Glutamatergic neuron (in vitro differentiated cells): ENCODE measurements around the gene DAW1. TPM values are rescaled to one million over a fixed set of nuclear protein-coding genes. Genes with fewer than 3 reads are reported as not detected.
A peak's percentile ranks its signal among the peaks of the same experiment; 100 is the strongest.

Experiments
- DNase-seq: peaks from one replicate; pipeline ENCODE4 v3.0.0; 2022
- H3K27ac Mint-ChIP-seq: one replicate; pipeline ENCODE4 v1.8.0; 2020; ENCODE audit warnings: mild to moderate bottlenecking, mixed read lengths, inconsistent platforms; ENCODE audit not compliant: unreplicated experiment
- H3K27me3 Mint-ChIP-seq: one replicate; pipeline ENCODE4 v1.8.0; 2020; ENCODE audit warnings: mild to moderate bottlenecking, moderate library complexity, mixed read lengths, inconsistent platforms; ENCODE audit not compliant: unreplicated experiment
- H3K36me3 Mint-ChIP-seq: one replicate; pipeline ENCODE4 v1.8.0; 2020; ENCODE audit warnings: mild to moderate bottlenecking, mixed read lengths, inconsistent platforms; ENCODE audit not compliant: unreplicated experiment
- H3K4me1 Mint-ChIP-seq: one replicate; pipeline ENCODE4 v1.8.0; 2020; ENCODE audit warnings: mild to moderate bottlenecking, low read depth, mixed read lengths, inconsistent platforms; ENCODE audit not compliant: unreplicated experiment
- H3K4me3 Mint-ChIP-seq: one replicate; pipeline ENCODE4 v1.8.0; 2020; ENCODE audit warnings: mild to moderate bottlenecking, mixed read lengths, inconsistent platforms; ENCODE audit not compliant: unreplicated experiment
- H3K9me3 Mint-ChIP-seq: one replicate; pipeline ENCODE4 v1.8.0; 2020; ENCODE audit warnings: mild to moderate bottlenecking, moderate library complexity, mixed read lengths, inconsistent platforms; ENCODE audit not compliant: unreplicated experiment
- CTCF ChIP-seq: fragments of 200-600 bp; sonication (generic); IDR thresholded peaks from one replicate; pipeline ENCODE4 v1.5.0; 2021; ENCODE audit not compliant: partially characterized antibody, unreplicated experiment
- total RNA-seq: library from RNA; stranded (reverse); fragmentation: NEBNext Ultra II Directional; extraction: Animal tissue kit (Norgen Biotek cat#: 25700); gene quantifications from one replicate; pipeline ENCODE4 v1.2.1, GENCODE V29; 2021; ENCODE audit not compliant: unreplicated experiment

DAW1 gene
- total RNA-seq, 1 donor from 2014 or later = not detected

GRCh38 chr2:227942965-227943364, 71.5 kb downstream of the DAW1 start:
- no peak overlapping the region for H3K27ac Mint-ChIP-seq
- no peaks in the 10 kb centered on the region for H3K27me3 Mint-ChIP-seq
- DNase-seq = no peak
- no peaks in the 10 kb centered on the region for H3K9me3 Mint-ChIP-seq
- no peak overlapping the region for H3K4me3 Mint-ChIP-seq
- H3K4me1 Mint-ChIP-seq = peaks cover 11% of the 10 kb centered on the region
- no peaks in the 10 kb centered on the region for H3K36me3 Mint-ChIP-seq
- TF ChIP-seq CTCF = no peak

GRCh38 chr2:227960317-227960716, 88.9 kb downstream of the DAW1 start:
- no peaks in the 10 kb centered on the region for H3K36me3 Mint-ChIP-seq
- H3K4me3 Mint-ChIP-seq = no peak overlapping the region
- H3K27me3 Mint-ChIP-seq = no peaks in the 10 kb centered on the region
- no peak overlapping the region for H3K27ac Mint-ChIP-seq
- no peak for TF ChIP-seq CTCF
- no peaks in the 10 kb centered on the region for H3K9me3 Mint-ChIP-seq
- no peak for DNase-seq
- H3K4me1 Mint-ChIP-seq = peaks cover 6% of the 10 kb centered on the region

GRCh38 chr2:227971619-227972230, 100.3 kb downstream of the DAW1 start:
- no peak for TF ChIP-seq CTCF
- H3K36me3 Mint-ChIP-seq = no peaks in the 10 kb centered on the region
- peak overlapping the region; percentile 85 for H3K27ac Mint-ChIP-seq
- peak overlapping the region; percentile 71 for H3K4me3 Mint-ChIP-seq
- peak; percentile 23 for DNase-seq
- peaks cover 1% of the 10 kb centered on the region for H3K27me3 Mint-ChIP-seq
- no peaks in the 10 kb centered on the region for H3K9me3 Mint-ChIP-seq
- peaks cover 34% of the 10 kb centered on the region for H3K4me1 Mint-ChIP-seq

GRCh38 chr2:227973241-227973640, 101.8 kb downstream of the DAW1 start:
- no peak for TF ChIP-seq CTCF
- H3K36me3 Mint-ChIP-seq = no peaks in the 10 kb centered on the region
- DNase-seq = no peak
- peaks cover 1% of the 10 kb centered on the region for H3K27me3 Mint-ChIP-seq
- no peak overlapping the region for H3K4me3 Mint-ChIP-seq
- H3K4me1 Mint-ChIP-seq = peaks cover 39% of the 10 kb centered on the region
- no peaks in the 10 kb centered on the region for H3K9me3 Mint-ChIP-seq
- no peak overlapping the region for H3K27ac Mint-ChIP-seq

Other genes starting within 250 kb of the DAW1 start
- not detected for gene SCYGR5, start 204.8 kb upstream of the DAW1 start, total RNA-seq
- 1.7 TPM for gene SLC19A3, start 153.6 kb upstream of the DAW1 start, total RNA-seq
- not detected for gene SCYGR6, start 146.9 kb upstream of the DAW1 start, total RNA-seq
- not detected for gene SCYGR7, start 143.3 kb upstream of the DAW1 start, total RNA-seq
- gene SCYGR8, start 125.7 kb upstream of the DAW1 start, total RNA-seq = not detected
- not detected for gene CCL20, start 57.8 kb upstream of the DAW1 start, total RNA-seq